CD1c-positive myeloid dendritic cell (primary cell): Measurements from ENCODE around the gene MAGEA11.
"Not testable (repeated sequence)": the region's sequence is repeated elsewhere in the genome, so short reads cannot be mapped to it uniquely, and the experiment has no call there.

ENCODE experiments used
- DNase-seq: peaks from one replicate; pipeline ENCODE4 v3.0.0-alpha.2; 2016; ENCODE audit errors: extremely low spot score

MAGEA11 gene

DNA sequence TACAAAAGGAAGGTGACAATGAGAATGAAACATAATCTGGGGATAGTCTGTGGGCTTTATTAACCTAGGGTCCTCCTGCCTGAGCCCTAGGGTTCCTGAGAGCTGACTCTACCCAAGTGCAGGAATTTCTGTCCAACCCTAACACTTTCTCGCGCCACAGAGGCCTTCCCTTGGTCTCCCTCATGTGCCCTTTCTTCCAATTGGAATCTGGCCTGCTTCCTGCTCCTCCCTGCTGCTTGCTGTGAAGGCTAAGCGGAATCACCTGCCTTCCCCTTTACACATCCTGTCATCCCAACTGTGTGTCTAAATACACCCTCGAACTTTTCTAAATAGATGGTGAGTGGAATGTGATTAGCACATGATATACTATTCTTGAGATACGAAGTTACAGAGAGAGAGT is 5.9 kb downstream of the MAGEA11 start:
- DNase-seq, result no peak

DNA sequence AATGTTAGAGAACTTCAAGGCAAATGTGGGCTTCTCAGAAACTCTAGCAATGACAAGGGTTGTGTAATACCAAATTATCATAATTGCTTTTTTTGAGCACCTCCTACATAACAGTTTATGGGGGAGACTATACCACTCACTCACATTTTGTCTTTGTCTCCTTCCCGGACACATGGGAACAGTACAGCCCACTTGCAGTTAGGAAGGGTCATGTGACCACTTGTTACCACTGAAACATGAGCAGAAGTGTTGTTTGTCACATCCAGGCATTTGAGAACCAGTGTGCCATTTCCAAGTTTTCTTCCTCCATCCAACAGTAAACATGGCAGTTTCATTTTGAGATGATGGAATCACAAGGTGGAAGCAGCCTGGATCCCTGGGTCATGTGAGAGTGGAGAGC is 6.9 kb downstream of the MAGEA11 start:
- no peak for DNase-seq

DNA sequence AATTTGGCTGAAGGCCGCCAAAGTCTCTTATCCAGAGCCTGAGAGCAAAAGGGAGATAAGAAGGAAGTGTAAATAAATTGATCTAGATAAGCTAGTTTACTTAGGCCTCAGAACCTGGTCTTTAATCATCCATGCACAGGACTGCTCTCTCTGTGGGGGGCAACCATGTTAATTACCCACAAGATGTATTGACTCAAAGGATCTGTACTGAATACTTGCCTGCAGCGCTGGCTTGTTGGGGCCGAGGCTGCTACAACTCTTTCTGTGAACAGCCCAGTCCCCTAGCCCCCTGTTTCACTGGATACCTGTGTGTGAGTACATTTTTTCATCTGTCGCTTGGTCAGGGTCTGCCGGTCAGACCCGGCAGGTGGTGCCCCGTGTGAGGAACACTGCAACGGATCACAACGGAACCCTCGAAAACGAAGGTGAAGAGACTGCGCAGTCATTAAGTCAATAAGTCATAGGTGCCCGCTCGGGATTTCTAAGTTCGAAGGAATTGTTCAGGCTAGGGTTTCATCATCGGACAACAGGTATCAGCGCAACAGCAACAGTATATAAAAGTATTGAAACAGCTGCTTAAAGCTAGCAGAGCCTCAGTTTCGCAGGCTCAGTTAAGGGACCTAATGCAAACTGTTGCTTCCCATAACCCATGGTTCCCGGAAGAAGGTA is 8.3 kb downstream of the MAGEA11 start:
- DNase-seq, result no peak

- DNase-seq, result not testable (repeated sequence)
Observed at GRCh38 chrX:149721241-149721640, 9.4 kb downstream of the MAGEA11 start.

- DNase-seq, result no peak
Observed at GRCh38 chrX:149721778-149722177, 9.9 kb downstream of the MAGEA11 start.

DNA sequence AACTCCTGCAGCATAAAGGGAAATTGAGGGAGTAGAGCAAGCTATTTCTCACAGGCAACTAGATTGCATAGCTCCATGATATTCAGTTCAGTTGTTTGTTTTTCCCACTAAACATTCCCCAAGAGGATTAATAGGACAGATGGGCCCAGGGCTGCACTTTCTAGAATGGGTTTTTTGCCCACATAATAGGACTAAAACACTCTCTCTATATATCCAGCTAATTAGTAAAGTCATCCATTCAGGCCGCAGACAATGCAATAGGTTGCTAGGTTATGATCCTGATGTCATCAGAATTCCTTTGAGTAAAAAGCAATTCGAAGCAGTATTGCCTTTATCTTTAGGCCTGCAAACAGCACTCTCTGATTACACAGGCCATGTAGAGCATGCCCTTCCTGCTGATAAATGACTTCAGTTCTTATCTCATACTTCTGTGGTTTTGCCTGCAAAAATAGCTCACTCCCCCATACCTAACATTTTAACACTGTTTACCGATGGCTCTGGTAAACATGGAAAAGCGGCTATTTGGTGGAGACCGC is 11.8 kb downstream of the MAGEA11 start:
- not testable (repeated sequence) for DNase-seq

DNA sequence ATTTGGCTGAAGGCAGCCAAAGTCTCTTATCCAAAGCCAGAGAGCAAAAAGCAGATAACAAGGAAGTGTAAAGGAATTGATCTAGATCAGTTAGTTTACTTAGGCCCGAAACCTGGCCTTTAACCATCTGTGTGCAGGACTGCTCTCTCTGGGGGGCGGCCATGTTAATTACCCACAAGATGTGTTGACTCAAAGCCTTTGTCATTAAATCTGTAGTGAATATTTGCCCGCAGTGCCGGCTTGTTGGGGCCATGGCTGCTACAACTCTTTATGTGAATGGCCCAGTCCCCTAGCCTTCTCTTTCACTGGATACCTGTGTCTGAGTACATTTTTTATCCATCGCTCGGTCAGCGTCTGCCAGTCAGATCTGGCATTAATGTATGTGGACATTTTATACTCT is 15.4 kb downstream of the MAGEA11 start:
- DNase-seq, result not testable (repeated sequence)

DNA sequence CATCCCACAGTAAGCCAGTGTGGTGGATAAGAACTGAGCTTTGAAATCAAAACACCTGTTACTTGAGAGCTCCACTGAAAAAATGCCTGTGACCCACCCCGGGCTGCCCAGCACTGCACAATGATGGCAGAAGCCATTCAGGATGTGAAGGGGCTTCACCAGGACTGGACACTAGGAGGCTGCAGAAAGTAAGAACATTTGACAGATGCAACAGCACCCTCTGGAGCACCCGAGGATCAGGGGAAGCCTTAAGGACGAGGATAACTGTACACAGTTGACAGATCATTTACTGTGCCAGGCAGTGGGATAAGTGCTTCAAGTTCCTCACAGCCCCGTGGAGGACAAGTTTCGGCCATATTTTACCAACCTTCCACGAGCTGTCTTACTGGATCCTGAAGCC is 30.4 kb downstream of the MAGEA11 start:
- not testable (repeated sequence) for DNase-seq

DNA sequence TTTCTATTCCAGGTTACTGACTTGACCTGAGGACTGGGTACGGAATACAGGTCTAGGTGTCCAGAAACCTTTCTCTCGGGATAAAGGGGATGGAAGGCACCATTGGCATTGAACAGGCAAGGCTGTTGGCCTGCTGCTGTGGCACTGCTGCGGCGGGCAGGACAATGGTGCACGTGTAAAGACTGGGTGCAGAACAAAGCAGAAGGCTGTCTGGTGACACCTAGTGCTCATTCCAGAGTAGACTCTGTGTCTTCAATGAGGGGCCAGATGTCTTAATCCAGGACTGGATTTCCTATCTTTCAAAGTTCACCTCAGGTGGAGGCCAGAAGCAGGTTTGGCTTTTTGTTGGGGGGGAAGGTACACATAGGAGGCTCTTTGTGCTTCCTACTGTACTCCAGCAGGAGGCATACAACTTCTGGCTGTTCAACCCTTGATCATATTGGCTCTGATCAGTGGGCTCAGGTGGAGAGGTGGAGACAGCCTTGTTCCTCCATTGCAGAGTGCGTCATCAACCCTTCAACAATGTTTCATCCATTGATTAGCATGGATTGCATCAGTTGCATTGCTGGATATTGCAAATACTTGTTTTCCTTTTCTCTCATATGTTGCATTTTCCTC is 34.6 kb downstream of the MAGEA11 start:
- DNase-seq, result not testable (repeated sequence)

GRCh38 chrX:149757206-149758067 is 45.6 kb downstream of the MAGEA11 start:
- DNase-seq, result no peak

DNA sequence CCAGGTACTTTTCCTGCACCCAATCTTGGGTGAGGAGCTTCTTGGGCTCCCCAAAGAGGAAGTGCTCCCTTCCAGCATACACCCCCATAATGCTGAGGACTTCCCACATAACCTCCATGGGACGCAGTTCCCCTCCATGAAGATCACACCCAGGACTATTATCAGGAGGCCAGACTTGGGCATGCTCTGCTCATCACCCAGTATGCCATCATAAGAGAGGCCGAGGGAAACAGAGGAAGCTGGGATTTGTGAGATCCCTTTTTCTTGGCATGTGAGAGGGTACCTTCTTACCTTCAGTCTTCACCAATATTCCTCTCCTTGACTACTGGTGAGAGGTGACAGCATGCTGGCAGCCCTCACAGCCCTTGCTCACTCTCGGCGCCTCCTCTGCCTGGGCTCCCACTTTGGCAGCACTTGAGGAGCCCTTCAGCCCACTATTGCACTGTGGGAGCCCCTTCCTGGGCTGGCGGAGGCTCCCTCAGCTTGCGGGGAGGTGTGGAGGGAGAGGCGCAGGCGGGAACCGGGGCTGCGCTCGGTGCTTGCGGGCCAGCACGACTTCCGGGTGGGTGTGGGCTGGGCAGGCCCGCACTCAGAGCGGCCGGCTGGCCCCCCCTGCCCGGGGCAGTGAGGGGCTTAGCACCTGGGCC is 46.3 kb downstream of the MAGEA11 start:
- DNase-seq, result no peak

- DNase-seq, result not testable (repeated sequence)
Observed at GRCh38 chrX:149758715-149759078, 46.8 kb downstream of the MAGEA11 start.

- no peak for DNase-seq
Observed at GRCh38 chrX:149759824-149760223, 48.0 kb downstream of the MAGEA11 start.

- no peak for DNase-seq
Observed at GRCh38 chrX:149760965-149761364, 49.1 kb downstream of the MAGEA11 start.

- DNase-seq, result not testable (repeated sequence)
Observed at GRCh38 chrX:149761858-149762674, 50.2 kb downstream of the MAGEA11 start.

DNA sequence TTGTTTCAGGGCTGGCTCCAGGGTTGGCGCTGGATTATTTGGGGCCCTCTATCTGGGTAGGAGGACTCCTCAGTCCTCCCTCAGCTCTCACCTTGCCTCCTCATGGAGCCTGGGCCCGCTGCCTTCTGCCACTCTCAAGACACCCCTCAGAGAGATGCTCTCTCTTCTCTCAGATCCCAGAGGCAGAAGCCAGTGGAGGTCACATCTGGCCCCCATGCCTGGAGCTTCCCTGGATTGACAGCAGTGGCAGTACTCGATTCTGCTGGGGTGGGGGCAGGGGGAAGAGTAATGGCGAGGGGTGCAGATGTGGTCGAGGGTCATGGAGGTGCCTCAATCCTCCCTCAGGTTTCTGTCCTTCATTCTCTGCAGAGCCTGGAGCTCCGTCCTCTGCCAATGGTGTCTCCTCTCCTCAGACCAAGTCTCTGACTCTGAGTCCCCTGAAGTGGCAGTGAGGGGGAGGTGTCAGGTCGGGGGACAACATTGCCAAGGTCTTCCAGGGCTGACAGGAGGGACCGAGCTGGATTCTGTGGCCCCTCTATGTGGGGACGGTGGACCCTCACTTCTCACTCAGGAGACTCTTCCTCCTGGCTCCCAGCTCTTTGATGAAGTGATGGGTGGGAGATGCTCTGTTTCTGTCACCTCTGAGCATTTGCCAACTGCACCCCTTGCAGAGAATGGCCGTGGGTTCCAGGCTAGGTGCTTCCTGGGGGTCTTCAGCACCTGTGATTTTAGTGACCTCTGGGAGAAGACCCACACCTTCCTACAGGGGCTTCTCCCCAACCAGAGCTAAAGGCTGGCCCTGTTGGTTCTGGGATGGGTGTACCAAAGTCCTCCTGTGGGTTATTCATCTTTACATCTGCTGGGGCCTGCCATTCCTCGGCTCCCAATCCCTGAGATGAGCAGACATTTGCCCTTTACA is 51.1 kb downstream of the MAGEA11 start:
- no peak for DNase-seq
